Thyroid gland (tissue), 4 donors: ENCODE measurements around the gene WASHC2A.
"Not testable (repeated sequence)": the region's sequence is repeated elsewhere in the genome, so short reads cannot be mapped to it uniquely, and the experiment has no call there.

Experiments used
- CTCF ChIP-seq, 6 experiments: fragments of 200-600 bp in 3 of 6; fragments of 450-650 bp in 3 of 6; sonication (generic) in 3 of 6; IDR thresholded peaks; one replicate each; pipeline ENCODE4 v1.5.1; 2016 to 2019; ENCODE audit warnings: antibody characterized with exemption in 6 of 6, mild to moderate bottlenecking in 2 of 6, inconsistent platforms in 1 of 6, moderate library complexity in 1 of 6
- POLR2A ChIP-seq, 2 donors: fragments of 450-650 bp; IDR thresholded peaks; one replicate each; pipeline ENCODE4 v1.6.1; 2017; ENCODE audit warnings: antibody characterized with exemption in 2 of 2, mild to moderate bottlenecking in 2 of 2, moderate library complexity in 1 of 2

GRCh38 chr10:50094630-50095029 is 26.9 kb downstream of the WASHC2A start:
- not testable (repeated sequence) for TF ChIP-seq CTCF, POLR2A (IDR thresholded peaks at IDR 0.05)
